Breast epithelium (tissue), 3 donors: ENCODE data around the gene MYH6.

Source experiments
- POLR2A ChIP-seq: fragments of 450-650 bp; IDR thresholded peaks from one replicate; pipeline ENCODE4 v1.6.1; 2016; ENCODE audit warnings: antibody characterized with exemption, mild to moderate bottlenecking, moderate library complexity
- POLR2AphosphoS5 ChIP-seq, 3 donors: sonication (generic); formaldehyde crosslinking; IDR thresholded peaks; one replicate each; pipeline ENCODE4 v1.6.1; 2017; ENCODE audit warnings: antibody characterized with exemption in 3 of 3
- TF ChIP-seq, protein P1 (sequence below), 3 donors: fragments of 450-650 bp; IDR thresholded peaks; one replicate each; pipeline ENCODE4 v1.5.1; 2016 to 2017; ENCODE audit warnings: antibody characterized with exemption in 3 of 3, mild to moderate bottlenecking in 3 of 3, moderate library complexity in 3 of 3

DNA sequence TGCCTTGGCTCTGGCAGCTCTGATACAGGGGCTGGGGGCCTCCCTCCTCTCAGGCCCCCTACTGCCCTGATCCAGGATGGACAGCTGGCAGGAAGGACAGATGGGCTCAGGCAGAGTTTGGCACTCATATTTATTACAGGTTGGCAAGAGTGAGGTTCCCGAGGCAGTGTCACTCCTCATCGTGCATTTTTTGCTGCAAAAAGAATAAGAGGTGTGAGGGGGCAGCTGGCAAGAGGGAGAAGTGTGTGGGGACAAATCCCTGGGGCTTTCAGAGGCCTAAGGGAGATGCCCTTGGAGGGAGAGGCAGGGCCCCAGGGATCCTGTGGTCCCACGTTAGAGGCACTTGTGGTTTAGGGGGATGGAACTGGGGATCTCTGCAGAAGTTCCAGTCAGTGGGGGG lies 26.2 kb downstream of the MYH6 start:
- TF ChIP-seq, protein P1, sequence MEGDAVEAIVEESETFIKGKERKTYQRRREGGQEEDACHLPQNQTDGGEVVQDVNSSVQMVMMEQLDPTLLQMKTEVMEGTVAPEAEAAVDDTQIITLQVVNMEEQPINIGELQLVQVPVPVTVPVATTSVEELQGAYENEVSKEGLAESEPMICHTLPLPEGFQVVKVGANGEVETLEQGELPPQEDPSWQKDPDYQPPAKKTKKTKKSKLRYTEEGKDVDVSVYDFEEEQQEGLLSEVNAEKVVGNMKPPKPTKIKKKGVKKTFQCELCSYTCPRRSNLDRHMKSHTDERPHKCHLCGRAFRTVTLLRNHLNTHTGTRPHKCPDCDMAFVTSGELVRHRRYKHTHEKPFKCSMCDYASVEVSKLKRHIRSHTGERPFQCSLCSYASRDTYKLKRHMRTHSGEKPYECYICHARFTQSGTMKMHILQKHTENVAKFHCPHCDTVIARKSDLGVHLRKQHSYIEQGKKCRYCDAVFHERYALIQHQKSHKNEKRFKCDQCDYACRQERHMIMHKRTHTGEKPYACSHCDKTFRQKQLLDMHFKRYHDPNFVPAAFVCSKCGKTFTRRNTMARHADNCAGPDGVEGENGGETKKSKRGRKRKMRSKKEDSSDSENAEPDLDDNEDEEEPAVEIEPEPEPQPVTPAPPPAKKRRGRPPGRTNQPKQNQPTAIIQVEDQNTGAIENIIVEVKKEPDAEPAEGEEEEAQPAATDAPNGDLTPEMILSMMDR (IDR thresholded peaks at IDR 0.05): no peak
- TF ChIP-seq POLR2AphosphoS5 (IDR thresholded peaks at IDR 0.05): no peak
- no peak for TF ChIP-seq POLR2A
